Measurements from ENCODE around the gene MYLK3.
"Not testable (repeated sequence)": the region's sequence is repeated elsewhere in the genome, so short reads cannot be mapped to it uniquely, and the experiment has no call there.

The MYLK3 gene

GRCh38 chr16:46747777-46748651 is at the start of gene MYLK3:
TSS of gene MYLK3 (minus strand) at chr16:46748344. CDS start at chr16:46748193, 151 bp downstream.
- no peak for DNase-seq

DNA sequence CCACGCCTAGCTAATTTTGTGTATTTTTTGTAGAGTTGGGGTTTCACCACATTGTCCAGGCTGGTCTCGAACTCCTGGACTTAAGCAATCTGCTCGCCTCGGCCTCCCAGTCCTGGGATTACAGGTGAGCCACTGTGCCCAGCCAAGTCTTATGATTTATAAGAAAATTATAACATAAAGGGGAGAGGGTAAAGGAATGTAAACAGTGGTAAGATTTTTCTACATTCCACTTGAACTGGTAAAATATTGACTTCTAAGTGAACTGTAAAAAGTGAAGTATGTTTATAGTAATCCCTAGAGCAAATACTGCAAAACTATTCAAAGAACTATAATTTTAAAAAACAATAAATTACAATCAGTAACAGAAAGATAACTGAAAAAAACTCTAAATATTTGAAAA is 49.4 kb upstream of the MYLK3 start:
- DNase-seq: no peak

DNA sequence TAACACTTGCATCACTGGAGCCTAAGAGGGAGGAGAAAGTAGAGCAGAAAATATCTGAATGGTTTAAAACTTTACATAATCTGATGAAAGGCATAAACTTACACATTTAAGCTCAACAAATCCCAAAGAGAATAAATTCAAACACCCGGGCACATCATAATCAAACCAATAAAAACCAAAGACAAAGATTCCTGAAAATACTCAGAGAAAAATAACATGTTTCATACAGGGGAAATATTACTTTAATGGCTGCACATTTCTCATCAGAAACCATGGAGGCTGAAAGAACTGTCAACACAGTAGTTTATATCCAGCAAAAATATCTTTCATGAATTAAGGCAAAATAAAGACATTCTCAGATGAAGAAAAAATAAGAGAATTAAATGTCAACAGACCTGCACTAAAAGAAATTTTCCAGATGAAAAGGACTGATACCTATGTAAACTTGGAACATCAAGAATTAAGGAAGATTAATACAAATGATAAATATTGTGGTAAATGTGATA is 48.7 kb upstream of the MYLK3 start:
- no peak for DNase-seq

GRCh38 chr16:46793841-46794240 is 45.7 kb upstream of the MYLK3 start:
- DNase-seq: no peak

- DNase-seq: no peak
Observed at GRCh38 chr16:46790599-46791270, 42.6 kb upstream of the MYLK3 start.

DNA sequence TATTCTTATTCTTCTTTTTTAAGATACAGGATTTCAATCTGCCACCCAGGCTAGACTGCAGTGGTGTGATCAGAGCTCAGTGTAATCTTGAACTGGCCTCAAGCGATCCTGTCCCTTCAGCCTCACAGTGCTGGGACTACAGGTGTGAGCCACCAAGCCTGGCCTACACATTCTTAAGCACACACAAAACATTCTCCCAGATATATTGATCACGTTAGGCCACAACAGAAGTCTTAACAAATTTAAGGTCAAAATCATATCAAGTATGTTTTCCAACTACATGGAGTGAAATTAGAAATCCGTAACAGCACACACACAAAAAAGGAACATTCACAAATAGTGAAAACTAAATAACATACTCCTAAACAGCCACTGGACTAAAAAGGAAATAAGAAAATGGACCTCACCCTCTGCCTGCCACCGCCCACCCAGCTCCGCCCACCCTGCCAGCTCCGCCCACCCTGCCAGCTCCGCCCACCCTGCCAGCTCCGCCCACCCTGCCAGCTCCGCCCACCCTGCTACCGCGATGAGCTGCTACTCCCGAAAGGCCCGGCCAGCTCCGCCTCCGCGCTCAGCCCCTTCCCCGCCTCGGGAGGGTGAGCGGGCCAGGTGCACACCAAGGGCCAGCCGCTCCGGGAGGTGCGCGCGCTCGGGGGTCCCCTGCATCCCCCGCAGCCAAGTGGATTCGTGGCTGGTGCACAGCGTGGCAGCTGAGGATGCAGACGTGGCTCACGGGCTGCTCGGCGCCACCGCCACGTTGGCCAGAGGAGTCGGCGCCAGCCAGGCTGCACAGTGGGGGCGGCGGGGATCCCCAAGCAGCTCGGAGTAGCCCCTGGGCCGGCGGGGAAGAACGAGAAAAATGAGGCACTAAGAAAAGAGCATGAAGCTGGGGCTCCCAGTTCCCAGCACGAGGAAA is 41.6 kb upstream of the MYLK3 start:
- DNase-seq: peak; percentile 27

DNA sequence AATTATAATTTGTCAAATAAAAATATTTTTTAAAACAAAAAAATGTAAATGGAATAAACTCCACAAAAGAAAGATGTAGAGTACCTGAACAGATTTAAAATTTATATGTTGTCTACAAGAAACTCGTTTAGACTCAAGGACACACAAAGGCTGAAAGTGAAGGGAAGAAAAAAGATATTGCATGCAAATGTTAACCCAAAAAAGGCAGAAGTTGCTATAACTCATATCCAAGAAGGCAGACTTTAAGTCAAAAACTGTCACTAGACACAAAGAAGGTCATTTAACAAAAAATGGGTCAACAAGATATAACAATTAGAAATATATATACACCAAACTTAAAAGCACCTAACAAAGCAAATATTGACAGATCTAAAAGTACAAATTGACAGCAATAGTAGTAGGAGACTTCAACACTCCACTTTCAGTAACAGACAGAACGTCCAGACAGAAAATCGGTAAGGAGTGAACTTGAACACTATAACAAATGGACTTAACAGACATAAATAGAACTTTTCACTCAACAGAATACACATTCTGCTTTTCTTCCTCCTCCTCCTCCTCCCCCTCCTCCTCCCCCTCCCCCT is 40.8 kb upstream of the MYLK3 start:
- DNase-seq: no peak

GRCh38 chr16:46787909-46788308 is 39.8 kb upstream of the MYLK3 start:
- DNase-seq: no peak

DNA sequence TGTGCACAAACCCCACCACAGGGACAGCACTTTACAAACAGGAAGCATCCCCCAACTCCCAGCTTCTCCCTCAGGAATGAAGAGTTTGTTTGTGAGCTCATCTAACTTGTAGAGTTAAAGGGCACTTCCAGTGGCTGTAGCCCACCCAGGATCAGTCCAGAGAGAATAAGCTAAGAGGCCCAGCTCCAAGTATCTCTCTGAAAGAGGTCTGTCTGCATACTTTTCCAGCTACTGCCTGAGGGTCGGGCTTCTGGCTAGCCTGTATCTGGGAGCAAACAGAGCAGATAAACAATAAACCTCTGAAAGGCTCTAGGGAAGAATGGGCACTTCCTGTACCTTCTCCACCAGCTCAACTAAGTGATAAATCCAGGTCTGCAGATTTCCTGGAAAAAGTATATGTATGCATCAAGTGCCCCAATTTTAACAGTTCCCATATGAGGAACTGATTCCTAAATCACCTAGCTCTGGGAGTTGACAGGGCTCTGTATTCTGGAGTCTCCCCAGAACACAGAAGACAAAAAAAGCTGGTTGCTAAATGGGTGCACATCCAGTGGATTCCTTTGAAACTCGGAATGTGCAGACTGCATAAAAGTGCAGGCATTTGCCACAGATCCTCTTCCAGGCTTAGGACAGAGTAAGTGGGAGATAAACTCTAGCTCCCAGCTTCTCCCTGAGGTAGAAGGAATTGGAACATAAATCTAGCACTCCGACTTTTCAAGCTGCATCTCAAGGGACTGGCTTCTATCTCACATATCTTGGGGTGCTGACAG is 37.1 kb upstream of the MYLK3 start:
- no peak for DNase-seq

DNA sequence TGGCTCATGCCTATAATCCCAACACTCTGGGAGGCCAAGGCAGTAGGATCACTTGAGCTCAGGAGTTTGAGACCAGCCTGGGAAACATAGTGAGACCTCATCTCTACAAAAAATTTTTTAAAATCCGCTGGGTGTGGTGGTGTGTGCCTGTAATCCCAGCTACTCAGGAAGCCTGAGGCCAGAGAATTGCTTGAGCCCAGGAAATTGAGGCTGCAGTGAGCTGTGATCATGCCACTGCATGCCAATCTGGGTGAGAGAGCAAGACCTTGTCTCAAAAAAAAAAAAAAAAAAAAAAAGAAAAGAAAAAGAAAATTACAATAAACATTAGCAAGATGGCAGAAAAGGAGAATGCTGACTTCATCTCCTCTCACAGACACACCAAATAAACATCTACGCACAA is 36.4 kb upstream of the MYLK3 start:
- DNase-seq: not testable (repeated sequence)

DNA sequence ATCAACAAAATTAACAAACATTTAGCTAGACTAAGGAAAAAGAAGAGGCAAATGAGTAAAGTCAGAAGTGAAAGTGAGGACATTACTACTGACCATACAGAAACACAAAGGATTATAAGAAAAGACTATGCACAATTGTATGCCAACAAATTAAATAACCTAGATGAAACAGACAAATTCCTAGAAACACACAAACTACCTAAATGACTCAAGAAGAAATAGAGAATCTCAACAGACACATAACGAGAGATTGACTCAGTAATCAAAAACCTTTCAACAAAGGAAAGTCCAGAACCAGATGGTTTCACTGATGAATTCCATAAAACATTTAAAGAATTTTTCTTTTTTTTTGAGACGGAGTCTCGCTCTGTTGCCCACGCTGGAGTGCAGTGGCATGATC is 35.7 kb upstream of the MYLK3 start:
- no peak for DNase-seq

DNA sequence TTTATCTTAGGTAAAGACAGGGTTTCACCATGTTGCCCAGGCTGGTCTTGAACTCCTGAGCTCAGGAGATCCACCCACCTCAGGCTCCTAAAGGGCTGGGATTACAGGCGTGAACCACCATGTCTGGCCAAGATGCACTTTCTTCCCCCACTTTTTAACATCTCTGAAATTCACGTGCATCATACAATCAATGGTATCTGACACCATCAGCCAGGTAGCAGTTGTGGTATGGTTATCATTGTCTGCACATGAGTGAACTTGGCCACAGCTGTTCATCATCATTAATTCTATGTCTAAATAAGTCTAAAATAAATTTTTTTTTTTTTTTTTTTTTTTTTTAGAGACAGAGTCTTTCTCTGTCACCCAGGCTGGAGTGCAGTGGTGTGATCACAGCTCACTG is 34.2 kb upstream of the MYLK3 start:
- no peak for DNase-seq

DNA sequence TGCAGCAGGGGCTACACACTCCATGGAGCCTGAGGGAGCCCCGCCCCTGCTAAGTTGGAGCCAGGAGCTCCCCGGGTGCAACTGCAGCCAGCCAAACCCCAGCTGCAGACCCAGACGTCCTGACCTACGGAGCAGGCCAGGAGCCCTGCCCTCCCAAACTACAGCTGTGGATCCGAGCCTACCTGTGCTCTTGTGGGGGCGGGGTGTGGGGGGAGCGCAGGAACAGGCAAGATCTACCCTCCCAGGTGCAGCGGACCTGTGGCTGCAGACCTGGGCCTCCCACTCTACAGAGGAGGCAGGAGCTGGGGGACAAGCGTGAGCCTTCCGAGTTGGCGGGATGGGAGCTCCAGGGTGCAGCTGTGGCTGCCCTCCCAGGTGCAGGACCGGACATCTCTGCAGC is 29.7 kb upstream of the MYLK3 start:
- DNase-seq: no peak

DNA sequence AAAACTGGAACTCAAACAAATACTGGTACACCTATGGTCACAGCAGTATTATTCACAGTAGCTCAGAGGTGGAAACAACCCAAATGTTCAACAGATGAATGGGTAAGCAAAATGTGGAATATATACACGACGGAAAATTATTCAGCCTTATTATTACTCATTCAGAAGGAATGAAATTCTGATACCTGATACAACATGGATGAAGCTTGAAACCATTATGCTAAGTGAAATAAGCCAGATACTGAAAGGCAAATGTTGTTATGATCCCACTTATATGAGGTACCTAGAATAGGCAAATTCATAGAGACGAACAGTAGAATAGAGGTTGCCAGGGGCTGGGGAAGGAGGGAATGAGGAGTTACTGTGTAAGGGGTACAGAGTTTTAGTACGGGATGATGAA is 27.1 kb upstream of the MYLK3 start:
- DNase-seq: no peak

- DNase-seq: no peak
Observed at GRCh38 chr16:46774743-46775177, 26.6 kb upstream of the MYLK3 start.

DNA sequence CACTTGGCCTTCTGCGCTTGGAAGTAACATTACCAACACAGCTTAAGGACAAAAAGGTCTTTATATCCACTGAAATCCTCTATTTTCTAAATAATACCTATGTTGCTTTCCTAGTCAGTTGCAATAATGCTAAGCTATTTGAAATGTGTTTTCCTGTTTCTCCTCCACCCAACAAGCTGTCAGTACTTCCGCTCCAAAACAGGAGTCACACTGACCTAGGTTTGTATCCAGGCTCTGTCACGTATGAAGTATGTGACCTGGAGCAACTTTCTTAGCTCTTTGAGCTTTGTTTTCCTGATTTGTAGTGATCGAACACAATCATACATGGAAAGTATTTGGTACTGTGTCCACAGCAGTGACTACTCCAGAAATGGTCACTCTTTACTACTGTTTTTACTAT is 24.3 kb upstream of the MYLK3 start:
- DNase-seq: no peak

- DNase-seq: peak; percentile 66
Observed at GRCh38 chr16:46768809-46769208, 20.7 kb upstream of the MYLK3 start.

- no peak for DNase-seq
Observed at GRCh38 chr16:46765050-46765449, 16.9 kb upstream of the MYLK3 start.

- peak; percentile 26 for DNase-seq
Observed at GRCh38 chr16:46763147-46763546, 15.0 kb upstream of the MYLK3 start.

DNA sequence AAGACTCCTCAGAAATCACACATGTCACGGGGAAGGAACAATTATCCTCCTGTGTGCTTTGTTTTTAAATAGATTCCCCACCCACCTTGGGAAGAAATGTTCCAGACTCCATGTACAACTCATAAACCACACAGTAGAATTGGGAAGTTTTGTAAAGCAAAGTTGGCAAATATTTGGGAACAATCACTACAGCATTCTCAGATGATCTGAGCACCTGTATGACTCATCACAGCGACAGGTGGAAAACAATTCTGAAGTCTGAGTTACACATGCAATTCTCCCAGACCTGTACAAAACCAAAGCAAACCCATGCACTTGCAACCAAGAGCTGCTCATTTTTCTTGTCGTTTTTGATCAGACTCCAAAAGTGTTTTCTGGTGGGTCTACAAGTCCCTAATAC is 14.4 kb upstream of the MYLK3 start:
- no peak for DNase-seq

- no peak for DNase-seq
Observed at GRCh38 chr16:46759309-46759708, 11.2 kb upstream of the MYLK3 start.
